Cardiac muscle cell (in vitro differentiated cells and primary cell): ENCODE data around the gene RAG1. TPM values are rescaled to one million over a fixed set of nuclear protein-coding genes. Genes with fewer than 3 reads are reported as not detected.

ENCODE experiments used
- DNase-seq, 2 donors: peaks; one replicate each; pipeline versions ENCODE4 v3.0.0 to v3.0.0-alpha.2; 2010 to 2017; ENCODE audit warnings: low read depth in 1 of 2, low spot score in 1 of 2
- H3K27ac ChIP-seq: fragments of 200-600 bp; sonication (generic); 2 replicates; pipeline ENCODE4 v1.5.1; 2016
- H3K27me3 ChIP-seq: fragments of 200-600 bp; sonication (generic); 2 replicates; pipeline ENCODE4 v1.6.0; 2016; ENCODE audit warnings: control low read depth
- H3K36me3 ChIP-seq: fragments of 200-600 bp; sonication (generic); 2 replicates; pipeline ENCODE4 v1.5.1; 2016; ENCODE audit warnings: control low read depth
- H3K4me1 ChIP-seq: fragments of 200-600 bp; sonication (generic); 2 replicates; pipeline ENCODE4 v1.8.1; 2017; ENCODE audit warnings: low read depth, mild to moderate bottlenecking, mixed run types
- H3K4me3 ChIP-seq: fragments of 200-600 bp; sonication (generic); 2 replicates; pipeline ENCODE4 v1.5.1; 2016; ENCODE audit warnings: mild to moderate bottlenecking
- H3K9me3 ChIP-seq: fragments of 200-600 bp; sonication (generic); 2 replicates; pipeline ENCODE4 v1.5.1; 2017; ENCODE audit warnings: low read depth, mild to moderate bottlenecking, control low read depth
- polyA plus RNA-seq: library from polyadenylated mRNA; unstranded; fragments of >200 nt; fragmentation: Nextera tagmentation; extraction: Ambion mirVana; gene quantifications from 2 replicates; pipeline ENCODE4 v1.2.1, GENCODE V29; 2016
- total RNA-seq: library from RNA; depleted of rRNA; stranded (reverse); fragments of >200 nt; gene quantifications from 2 replicates; pipeline ENCODE4 v1.2.3, GENCODE V29; 2016
- TF ChIP-seq, protein P1 (sequence below): IDR thresholded peaks from 2 replicates; pipeline ENCODE4 v1.5.1; 2012; ENCODE audit warnings: low read depth, mild to moderate bottlenecking, low read length

RAG1 gene
- total and polyA plus RNA-seq, 2 experiments from 2014 or later, result 0.66 TPM; not detected in 1

DNA sequence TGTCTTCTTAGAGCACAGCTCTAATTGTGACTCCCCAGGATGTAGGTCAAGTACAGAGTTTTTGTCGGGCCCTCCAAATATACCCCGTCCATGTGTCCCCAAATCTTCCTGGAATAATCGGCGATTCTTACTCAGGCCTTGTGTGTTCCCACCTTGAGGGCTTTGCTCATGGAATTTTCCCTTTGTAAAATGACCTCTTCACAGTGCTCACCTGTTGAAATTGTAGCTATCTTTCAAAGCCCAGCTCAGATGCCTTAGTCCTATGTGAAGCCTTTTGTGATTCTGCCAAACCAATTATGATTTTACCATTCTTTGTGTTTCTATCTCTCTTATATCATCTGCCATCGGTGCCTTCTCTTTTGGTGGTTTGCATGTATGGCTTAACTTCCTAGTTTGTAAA lies 60.3 kb downstream of the RAG1 start:
- DNase-seq, result no peak
- TF ChIP-seq, protein P1, sequence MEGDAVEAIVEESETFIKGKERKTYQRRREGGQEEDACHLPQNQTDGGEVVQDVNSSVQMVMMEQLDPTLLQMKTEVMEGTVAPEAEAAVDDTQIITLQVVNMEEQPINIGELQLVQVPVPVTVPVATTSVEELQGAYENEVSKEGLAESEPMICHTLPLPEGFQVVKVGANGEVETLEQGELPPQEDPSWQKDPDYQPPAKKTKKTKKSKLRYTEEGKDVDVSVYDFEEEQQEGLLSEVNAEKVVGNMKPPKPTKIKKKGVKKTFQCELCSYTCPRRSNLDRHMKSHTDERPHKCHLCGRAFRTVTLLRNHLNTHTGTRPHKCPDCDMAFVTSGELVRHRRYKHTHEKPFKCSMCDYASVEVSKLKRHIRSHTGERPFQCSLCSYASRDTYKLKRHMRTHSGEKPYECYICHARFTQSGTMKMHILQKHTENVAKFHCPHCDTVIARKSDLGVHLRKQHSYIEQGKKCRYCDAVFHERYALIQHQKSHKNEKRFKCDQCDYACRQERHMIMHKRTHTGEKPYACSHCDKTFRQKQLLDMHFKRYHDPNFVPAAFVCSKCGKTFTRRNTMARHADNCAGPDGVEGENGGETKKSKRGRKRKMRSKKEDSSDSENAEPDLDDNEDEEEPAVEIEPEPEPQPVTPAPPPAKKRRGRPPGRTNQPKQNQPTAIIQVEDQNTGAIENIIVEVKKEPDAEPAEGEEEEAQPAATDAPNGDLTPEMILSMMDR, result no peak
- no peaks in the 10 kb centered on the region for H3K27me3 ChIP-seq
- H3K36me3 ChIP-seq, result no peaks in the 10 kb centered on the region
- no peaks in the 10 kb centered on the region for H3K9me3 ChIP-seq
- H3K4me1 ChIP-seq, result no peaks in the 10 kb centered on the region
- H3K4me3 ChIP-seq, result no peak overlapping the region
- no peak overlapping the region for H3K27ac ChIP-seq

DNA sequence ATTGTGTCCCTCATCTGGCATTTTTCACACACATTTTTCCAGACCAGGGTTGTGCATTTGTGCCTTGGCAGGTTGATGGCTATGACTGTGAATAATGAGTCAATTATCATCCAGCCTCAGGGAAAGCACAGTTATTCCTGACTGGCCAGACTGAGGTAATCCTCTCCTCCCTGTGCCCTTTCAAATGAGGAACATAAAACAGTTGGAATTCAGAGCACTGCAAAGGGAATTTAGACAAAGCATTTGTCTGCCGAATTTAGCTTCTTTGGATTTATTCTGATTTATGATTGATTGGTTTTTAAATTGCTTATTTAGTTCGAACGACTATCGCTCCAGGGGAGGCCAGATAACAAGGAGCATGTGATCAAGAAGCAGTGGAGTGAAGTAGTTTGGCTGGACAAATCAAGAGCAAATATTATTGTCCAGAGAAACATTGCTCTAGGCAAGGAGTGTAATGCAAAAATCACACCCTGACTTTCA lies 61.0 kb downstream of the RAG1 start:
- DNase-seq, result no peak

More for the DNA sequence above, 61.0 kb downstream of the RAG1 start:
- Histone ChIP-seq H3K4me1 (no peaks in the 10 kb centered on the region), H3K27ac (no peak overlapping the region), H3K27me3 (no peaks in the 10 kb centered on the region), H3K4me3 (no peak overlapping the region), H3K9me3 (no peaks in the 10 kb centered on the region), H3K36me3 (no peaks in the 10 kb centered on the region)
- TF ChIP-seq, protein P1, result no peak

Other genes starting within 250 kb of the RAG1 start
- 7.5 and 11.6 TPM in 2 replicates for gene TRAF6, start 57.7 kb upstream of the RAG1 start, total RNA-seq
- gene TRAF6, start 57.7 kb upstream of the RAG1 start, polyA plus RNA-seq, result 6.6 and 13.2 TPM in 2 replicates
- gene IFTAP, start 26.5 kb downstream of the RAG1 start, total RNA-seq, result 35.4 and 57.1 TPM in 2 replicates
- gene IFTAP, start 26.5 kb downstream of the RAG1 start, polyA plus RNA-seq, result 61.9 and 67.3 TPM in 2 replicates
- gene RAG2, start 30.2 kb downstream of the RAG1 start, total RNA-seq, result not detected in 2 replicates
- gene RAG2, start 30.2 kb downstream of the RAG1 start, polyA plus RNA-seq, result 0.84 and 1.4 TPM in 2 replicates